GM19023 (cell line): Measurements from ENCODE around the gene C6orf47.

Experiments
- ATAC-seq: cut with Tn5 transposase; IDR thresholded peaks from one replicate; pipeline ENCODE4 v1.9.1; 2021; ENCODE audit warnings: mild to moderate bottlenecking, moderate library complexity; ENCODE audit not compliant: unreplicated experiment

C6orf47 gene

DNA sequence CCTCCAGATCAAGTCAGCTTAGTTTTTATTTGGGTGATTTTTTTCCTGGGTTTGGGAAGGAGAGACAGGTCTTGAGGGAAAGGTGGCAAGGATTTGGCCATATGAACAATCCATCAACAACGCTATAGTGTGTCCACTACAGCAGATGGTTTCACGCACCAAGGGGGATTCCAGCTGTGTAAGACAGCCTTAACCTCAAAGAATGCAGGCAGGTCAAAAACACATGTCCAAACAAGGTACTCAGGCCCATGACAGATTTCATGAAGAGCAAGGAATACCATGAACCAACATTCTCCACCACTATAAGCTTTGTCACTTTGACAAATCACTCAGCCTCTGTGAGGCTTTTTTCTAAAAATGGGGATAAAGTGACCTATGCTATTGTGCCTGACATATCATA lies 43.6 kb downstream of the C6orf47 start:
- no peak for ATAC-seq

DNA sequence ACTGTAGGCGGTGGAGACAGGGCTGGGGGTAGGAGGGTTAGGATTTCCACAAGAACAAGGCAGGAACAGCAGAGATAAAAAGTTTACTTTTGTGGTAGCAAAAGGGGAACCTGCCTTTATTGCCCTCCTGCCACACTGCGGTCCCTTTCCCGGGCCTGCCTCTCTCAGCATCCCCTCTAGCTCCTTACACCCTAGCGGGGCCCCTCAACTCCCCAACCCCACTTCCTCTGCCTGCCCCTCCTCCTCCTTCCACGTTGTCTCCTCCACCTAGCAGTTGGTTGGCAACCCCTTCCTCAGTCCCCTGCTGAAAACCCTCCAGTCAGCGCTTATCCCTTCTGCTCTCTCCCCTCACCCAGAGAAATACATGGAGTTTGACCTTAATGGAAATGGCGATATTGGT lies 44.8 kb downstream of the C6orf47 start:
- ATAC-seq: no peak

DNA sequence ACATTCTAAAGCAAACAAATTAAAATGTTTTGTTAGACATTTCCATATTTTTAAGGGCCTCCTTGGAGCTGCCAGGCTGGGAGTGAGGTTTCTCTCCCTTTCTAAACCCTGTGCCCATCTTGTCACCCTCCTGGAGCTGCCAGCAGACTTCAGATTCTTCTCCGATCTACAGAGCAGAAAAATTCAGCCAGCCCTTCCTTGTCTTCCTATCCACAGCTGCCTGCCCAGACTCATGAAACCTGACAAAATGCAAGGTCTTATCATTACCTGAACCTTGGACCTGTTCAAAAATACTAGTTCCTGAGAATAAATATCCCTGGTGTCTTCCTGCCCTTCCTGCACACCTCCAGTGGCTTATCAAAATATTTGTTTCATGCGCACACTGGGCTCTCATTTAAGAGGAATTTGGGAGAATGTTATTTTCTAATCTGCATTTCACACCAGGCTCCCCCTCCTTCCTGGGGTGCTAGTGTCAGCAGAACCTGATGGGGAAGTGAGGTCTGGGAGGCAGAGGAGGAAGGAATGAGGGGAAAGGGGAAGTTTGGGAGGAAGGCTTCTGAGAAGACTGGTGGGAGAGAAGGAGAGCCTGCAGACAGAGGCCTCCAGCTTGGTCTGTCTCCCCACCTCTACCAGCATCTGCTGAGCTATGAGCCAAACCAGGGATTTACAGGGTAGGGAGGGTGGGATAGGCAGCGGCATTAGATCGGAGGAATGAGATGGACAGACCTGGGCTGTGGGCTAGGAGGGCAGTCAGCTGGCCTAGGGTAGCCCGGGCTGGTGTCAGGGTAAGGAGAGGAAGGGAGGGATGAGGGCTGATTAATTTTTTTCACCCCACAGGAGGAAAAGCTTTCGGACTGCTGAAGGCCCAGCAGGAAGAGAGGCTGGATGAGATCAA lies 45.6 kb downstream of the C6orf47 start, which contains the start of gene AIF1:
TSS of gene AIF1 (plus strand) at position 551 of the 895 bp plus-strand sequence. CDS start at position 647, 96 bp downstream.
- ATAC-seq: no peak

DNA sequence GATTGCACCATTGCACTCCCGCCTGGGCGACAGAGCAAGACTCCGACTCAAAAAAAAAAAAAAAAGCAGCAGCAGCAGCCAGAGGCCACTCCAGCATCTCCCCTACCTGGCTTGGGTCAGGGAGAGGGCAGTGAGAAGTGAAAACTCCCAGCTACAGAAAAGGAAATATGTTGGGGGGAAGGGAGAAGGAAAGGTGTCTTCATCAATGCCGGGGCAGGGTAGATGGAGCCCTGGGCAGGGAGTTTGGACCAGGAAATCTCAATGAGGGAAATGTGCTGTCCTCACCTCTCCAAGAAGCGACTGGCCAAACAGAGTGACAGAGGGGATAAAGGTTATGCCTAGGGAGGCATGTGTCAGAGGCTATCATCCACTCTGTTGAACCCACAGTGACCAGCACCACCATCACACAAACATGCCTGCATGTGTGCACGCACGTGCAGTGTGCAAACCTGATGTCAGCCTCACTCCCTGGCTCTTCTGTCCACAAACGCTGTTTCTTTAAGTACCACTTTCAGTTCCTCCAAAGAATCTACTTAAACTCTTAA lies 46.4 kb downstream of the C6orf47 start:
- ATAC-seq: no peak

DNA sequence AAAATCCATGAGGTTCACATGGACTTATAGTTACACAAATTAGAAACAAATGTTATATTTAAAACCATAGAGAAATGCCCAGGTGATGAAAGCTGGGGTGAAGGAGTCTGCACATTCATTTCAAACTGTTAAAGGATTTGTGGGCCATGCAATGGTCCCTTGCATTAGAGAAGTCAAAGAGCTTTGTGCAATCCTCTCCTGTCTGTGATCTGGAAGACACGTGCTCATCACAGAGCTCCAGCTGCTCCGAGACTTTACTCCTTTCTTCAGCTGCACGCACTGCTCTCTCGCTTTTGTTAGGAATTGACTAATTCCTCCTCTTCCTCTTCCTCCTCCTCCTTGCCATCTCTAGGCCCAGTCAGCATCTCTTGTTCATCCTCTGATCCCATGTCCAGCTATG lies 49.6 kb downstream of the C6orf47 start:
- ATAC-seq: no peak

DNA sequence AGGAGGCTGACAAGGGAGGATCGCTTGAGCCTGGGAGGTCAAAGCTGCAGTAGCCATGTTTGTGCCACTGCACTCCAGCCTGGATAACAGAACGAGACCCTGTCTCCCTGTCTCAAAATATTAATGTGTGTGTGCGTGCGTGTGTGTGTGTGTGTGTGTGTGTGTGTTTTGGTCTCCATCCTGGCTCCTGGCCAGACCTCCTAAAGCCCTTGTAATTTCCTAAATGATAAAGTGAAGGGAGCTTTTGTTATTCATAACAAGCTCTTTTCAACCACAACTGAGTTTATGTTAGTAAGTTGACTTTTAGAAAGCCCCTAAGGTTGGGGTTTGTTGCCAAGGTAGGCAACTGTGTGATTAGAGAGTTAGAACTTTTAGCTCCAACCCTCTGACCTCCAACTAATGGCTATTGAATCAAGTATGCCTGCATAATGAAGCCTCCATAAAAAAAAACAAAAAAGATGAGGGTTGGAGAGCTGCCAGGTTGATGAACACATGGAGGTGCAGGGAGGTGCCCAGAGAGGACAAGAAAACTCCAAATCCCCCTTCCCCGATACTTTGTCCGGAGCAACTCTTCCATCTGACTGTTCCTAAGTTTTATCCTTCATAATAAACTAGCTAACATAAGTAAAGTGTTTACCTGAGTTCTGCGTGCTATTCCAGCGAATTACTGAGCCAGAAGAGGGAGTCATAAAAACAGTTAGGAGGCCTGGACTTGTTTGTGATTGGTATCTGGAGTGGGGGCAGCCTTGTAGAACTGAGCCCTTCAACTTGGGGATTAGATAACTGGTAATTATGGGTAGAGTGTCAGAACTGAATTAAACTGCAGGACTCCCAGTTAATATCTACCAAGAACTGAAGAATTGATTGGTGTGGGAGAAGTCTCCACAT lies 50.8 kb downstream of the C6orf47 start:
- no peak for ATAC-seq
